ENCODE measurements around the gene BCAS3.

Gene BCAS3

GRCh38 chr17:61255647-61256046 lies 578.0 kb downstream of the BCAS3 start:
- DNase-seq (ENCODE audit: low read depth) = no peak

GRCh38 chr17:61259360-61259759 lies 581.7 kb downstream of the BCAS3 start:
- DNase-seq (ENCODE audit: low read depth) = no peak

- no peak for DNase-seq (ENCODE audit: low read depth)
These were observed 582.6 kb downstream of the BCAS3 start for GRCh38 chr17:61260071-61260797.

DNA sequence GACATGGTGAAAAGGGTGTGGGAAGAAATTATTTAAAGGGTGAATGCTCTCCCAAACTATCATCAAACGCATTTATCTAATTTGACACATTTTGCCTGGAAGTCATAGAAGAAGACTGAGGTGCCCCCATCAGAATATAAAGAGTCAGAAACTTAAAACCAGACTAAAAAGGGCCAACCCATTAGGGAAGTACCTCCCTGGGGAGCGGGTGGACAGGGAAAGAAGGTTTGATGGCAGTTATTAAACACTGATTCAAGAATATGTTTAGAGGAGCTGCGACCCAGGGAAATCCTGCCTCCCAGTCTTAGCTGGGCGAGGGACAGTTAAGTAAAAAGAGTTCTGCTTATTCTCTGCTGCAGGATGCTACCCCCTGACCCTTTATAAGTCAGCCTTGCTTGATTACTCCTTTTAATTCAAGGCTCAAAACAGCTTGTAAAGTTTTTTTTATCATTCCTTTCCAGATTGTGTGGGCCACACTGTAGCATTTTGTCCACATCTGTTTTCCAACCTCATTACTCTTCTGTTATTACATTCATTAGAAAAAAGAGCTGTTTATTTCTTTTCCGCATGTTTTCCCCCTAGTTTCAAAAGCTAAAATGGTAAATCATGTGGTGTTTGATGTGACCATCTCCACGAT lies 583.5 kb downstream of the BCAS3 start:
- DNase-seq (ENCODE audit: low read depth) = no peak

- no peak for DNase-seq (ENCODE audit: low read depth)
These were observed 587.7 kb downstream of the BCAS3 start for GRCh38 chr17:61265397-61265796.

- no peak for DNase-seq (ENCODE audit: low read depth)
These were observed 590.2 kb downstream of the BCAS3 start for GRCh38 chr17:61267847-61268246.

- DNase-seq (ENCODE audit: low read depth) = no peak
These were observed 597.7 kb downstream of the BCAS3 start for GRCh38 chr17:61275395-61275794.

DNA sequence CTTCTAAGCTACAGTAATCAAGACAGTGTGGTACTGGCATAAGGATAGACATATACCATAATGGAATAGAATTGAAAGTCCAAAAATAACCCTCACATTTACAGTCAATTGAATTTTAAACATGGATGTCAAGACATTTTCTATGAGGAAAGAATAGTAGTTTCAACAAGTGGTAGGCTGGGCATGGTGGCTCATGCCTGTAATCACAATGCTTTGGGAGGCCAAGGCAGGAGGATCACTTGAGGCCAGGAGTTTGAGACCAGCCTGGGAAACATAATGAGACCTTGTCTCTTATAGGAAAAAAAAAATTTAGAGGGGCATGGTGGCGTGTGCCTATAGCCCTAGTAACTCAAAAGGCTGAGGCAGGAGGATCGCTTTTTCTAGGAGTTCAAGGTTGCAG lies 599.2 kb downstream of the BCAS3 start:
- no peak for DNase-seq (ENCODE audit: low read depth)

- no peak for DNase-seq (ENCODE audit: low read depth)
These were observed 602.0 kb downstream of the BCAS3 start for GRCh38 chr17:61279476-61280145.

- DNase-seq (ENCODE audit: low read depth) = no peak
These were observed 602.7 kb downstream of the BCAS3 start for GRCh38 chr17:61280338-61280737.

GRCh38 chr17:61280851-61281250 lies 603.2 kb downstream of the BCAS3 start:
- DNase-seq (ENCODE audit: low read depth) = no peak

DNA sequence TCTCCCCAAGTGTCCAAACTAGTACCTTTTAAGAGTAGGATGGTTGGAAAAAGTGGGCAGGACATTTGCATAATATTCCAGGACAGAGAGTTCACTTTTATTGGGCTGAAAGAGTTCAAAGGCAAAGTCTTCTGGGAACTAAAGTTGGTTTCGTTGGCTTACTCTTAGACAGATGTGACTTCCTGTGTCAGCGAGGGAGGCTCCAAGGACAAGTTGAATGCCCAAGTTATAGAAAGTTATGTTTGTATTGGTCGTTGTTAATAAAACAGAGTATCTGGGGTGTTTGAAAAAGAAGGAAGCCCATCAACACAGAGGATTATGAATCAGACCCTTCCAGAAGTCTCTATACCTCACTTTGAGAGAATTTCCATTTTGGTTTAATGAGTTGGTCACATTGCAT lies 604.7 kb downstream of the BCAS3 start:
- DNase-seq (ENCODE audit: low read depth) = no peak

DNA sequence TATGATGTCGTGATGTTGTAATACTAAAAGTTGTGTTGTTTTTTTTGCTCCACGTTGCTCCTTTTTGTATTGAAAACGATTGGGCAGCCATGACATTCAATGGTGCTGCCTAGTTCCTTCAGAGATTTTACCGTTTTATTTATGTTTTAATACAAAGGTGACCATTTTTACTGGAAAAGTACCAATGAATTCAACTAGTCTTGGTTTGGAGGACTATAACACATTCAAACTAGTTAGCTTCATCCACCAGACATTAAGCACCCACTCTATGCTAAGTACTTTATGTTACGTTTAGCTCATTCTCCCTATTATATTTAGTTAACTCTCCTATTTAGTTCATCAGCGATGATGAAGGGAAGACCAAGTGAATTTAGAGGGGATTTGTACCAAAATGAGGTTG lies 605.4 kb downstream of the BCAS3 start:
- DNase-seq (ENCODE audit: low read depth) = no peak

GRCh38 chr17:61284174-61284573 lies 606.5 kb downstream of the BCAS3 start:
- peak; percentile 61 for DNase-seq (ENCODE audit: low read depth)

GRCh38 chr17:61284746-61285145 lies 607.1 kb downstream of the BCAS3 start:
- no peak for DNase-seq (ENCODE audit: low read depth)

GRCh38 chr17:61285526-61286320 lies 608.1 kb downstream of the BCAS3 start:
- peak; percentile 61 for DNase-seq (ENCODE audit: low read depth)

DNA sequence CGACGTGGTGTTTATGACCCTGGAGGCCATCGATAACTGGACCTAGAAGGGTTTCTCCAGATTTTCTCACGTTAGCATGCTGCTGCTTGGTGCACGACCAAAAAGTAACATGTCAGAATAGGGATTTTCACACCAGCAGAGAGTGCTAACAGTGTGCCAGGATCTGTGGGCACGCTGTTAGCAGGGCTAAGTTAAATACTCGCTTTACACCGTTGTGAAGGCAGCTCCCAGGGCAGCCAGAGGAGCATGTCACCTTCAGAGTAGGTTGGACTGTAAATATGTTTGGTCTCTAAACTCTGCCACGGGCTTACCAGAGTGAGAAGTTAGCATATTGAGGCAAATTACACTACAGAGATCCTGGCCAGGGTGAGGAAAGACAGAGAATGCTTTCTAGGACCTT lies 608.8 kb downstream of the BCAS3 start:
- no peak for DNase-seq (ENCODE audit: low read depth)

- DNase-seq (ENCODE audit: low read depth) = no peak
These were observed 612.0 kb downstream of the BCAS3 start for GRCh38 chr17:61289408-61290385.

DNA sequence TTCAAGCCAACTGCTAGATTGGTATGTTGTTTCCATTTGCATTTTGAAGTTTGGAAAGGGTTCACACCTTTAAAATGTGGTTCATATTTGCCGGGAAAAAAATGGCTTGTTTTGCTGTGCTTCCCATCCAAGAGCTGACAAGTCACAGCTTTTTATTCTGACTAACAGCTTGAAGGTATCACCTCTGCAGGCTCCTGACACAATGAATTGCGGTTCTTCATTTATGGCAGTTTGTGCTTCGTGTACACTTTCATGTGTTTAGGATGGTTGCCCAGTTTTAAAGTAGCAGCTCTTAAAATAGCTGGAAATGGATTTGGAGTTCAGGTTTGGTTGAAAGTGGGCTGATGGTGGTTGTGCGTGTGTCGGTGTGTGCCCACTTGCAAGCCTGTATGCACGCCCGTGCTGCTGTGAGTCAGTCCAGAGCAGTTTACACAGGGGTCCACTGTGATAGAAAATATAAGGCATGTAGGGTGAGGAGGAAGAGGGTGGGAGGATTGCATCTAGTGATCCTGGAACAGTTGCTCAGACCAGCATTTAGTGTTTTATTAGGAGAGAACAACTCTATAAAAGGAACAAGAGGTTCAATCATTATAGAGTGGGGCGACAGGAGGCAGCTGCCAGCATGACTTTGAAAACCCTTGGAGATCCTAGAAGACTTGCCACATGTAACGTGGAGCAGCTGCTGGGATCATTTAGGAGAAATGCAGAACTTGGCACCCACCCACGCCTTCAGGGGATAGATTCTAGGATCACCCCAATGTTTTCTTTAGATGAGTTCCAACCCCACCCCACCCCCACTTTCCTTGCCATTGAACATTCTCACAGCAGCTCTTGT lies 614.0 kb downstream of the BCAS3 start:
- no peak for DNase-seq (ENCODE audit: low read depth)

DNA sequence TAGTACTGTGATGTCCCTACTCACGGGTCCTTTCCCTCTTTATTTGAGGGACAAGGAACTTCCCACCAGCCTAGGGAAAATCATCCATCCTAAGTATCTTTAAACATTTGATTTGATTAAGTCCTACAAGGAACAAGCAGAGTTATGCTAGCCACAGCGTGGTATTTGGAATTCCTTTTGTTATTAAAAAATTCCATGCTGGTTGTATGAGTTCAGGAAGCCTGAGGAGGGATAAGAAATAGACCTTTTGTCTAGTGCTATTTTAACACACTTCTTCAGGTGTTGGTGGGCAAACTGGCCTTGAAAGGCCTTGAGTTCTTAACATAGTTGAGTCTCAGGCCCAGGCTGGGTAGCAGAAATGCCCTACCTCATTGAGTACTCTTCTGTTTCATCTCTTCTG lies 616.6 kb downstream of the BCAS3 start:
- DNase-seq (ENCODE audit: low read depth) = no peak
